NCI-H446 (cell line): ENCODE results near the gene SEZ6L2.
"Not testable (repeated sequence)": the region's sequence is repeated elsewhere in the genome, so short reads cannot be mapped to it uniquely, and the experiment has no call there.

Experiments
- DNase-seq, 2 experiments: peaks; one replicate each; lab custom pipeline; 2025; lab: John Stamatoyannopoulos, UW

SEZ6L2 gene

GRCh38 chr16:29891525-29892457 lies 7.6 kb downstream of the SEZ6L2 start:
- no peak for DNase-seq

- not testable (repeated sequence) for DNase-seq
Measured at GRCh38 chr16:29889372-29889771, 10.0 kb downstream of the SEZ6L2 start.

GRCh38 chr16:29883987-29884386 lies 15.4 kb downstream of the SEZ6L2 start:
- DNase-seq = no peak

- no peak for DNase-seq
Measured at GRCh38 chr16:29881050-29881449, 18.3 kb downstream of the SEZ6L2 start.

- DNase-seq = no peak
Measured at GRCh38 chr16:29878172-29878571, 21.2 kb downstream of the SEZ6L2 start.

- DNase-seq = no peak
Measured at GRCh38 chr16:29877266-29877961, 21.9 kb downstream of the SEZ6L2 start.

GRCh38 chr16:29876594-29877249 lies 22.6 kb downstream of the SEZ6L2 start:
- DNase-seq = no peak

- DNase-seq = no peak
Measured at GRCh38 chr16:29876217-29876593, 23.1 kb downstream of the SEZ6L2 start.

- DNase-seq = no peak
Measured at GRCh38 chr16:29875206-29875605, 24.1 kb downstream of the SEZ6L2 start.

GRCh38 chr16:29873319-29873718 lies 26.0 kb downstream of the SEZ6L2 start:
- no peak for DNase-seq

- no peak for DNase-seq
Measured at GRCh38 chr16:29871822-29872546, 27.4 kb downstream of the SEZ6L2 start.

- not testable (repeated sequence) for DNase-seq
Measured at GRCh38 chr16:29869067-29869466, 30.3 kb downstream of the SEZ6L2 start.

GRCh38 chr16:29868396-29869009 lies 30.8 kb downstream of the SEZ6L2 start:
- peak in 1 of 2 experiments; percentile 14 for DNase-seq

GRCh38 chr16:29864205-29864604 lies 35.1 kb downstream of the SEZ6L2 start:
- DNase-seq = no peak

- no peak for DNase-seq
Measured at GRCh38 chr16:29863669-29863984, 35.7 kb downstream of the SEZ6L2 start.

GRCh38 chr16:29862884-29863668 lies 36.3 kb downstream of the SEZ6L2 start, which contains the start of gene CDIPT:
TSS of gene CDIPT (minus strand) at chr16:29863226. CDS start at chr16:29862857, 369 bp downstream.
- DNase-seq = peak; percentile 95 to 96

GRCh38 chr16:29862383-29862883 lies 36.9 kb downstream of the SEZ6L2 start:
- DNase-seq = no peak

GRCh38 chr16:29860218-29860617 lies 39.1 kb downstream of the SEZ6L2 start:
- no peak for DNase-seq

GRCh38 chr16:29858974-29859373 lies 40.4 kb downstream of the SEZ6L2 start:
- no peak for DNase-seq

- DNase-seq = no peak
Measured at GRCh38 chr16:29858149-29858849, 41.1 kb downstream of the SEZ6L2 start.
